Upper lobe of right lung (tissue), 1 donor: ENCODE data around the gene EEF1AKMT3. TPM values are rescaled to one million over a fixed set of nuclear protein-coding genes. Genes with fewer than 3 reads are reported as not detected.

Experiments used
- ATAC-seq: fragments of 200-7000 bp; cut with Tn5 transposase; one replicate; pipeline ENCODE4 v1.9.1; 2020; ENCODE audit warnings: mild to moderate bottlenecking, moderate library complexity
- DNase-seq: peaks from one replicate; pipeline ENCODE4 v3.0.0-alpha.2; 2020
- H3K27ac ChIP-seq: fragments of 200-600 bp; one replicate; pipeline ENCODE4 v1.8.0; 2022
- H3K27me3 ChIP-seq: fragments of 200-600 bp; one replicate; pipeline ENCODE4 v1.8.0; 2022; ENCODE audit warnings: mild to moderate bottlenecking
- H3K36me3 ChIP-seq: fragments of 200-600 bp; one replicate; pipeline ENCODE4 v1.8.0; 2022
- H3K4me1 ChIP-seq: fragments of 200-600 bp; one replicate; pipeline ENCODE4 v1.8.0; 2022
- H3K4me3 ChIP-seq: fragments of 200-600 bp; one replicate; pipeline ENCODE4 v1.8.0; 2022; ENCODE audit warnings: mild to moderate bottlenecking
- H3K9me3 ChIP-seq: fragments of 200-600 bp; one replicate; pipeline ENCODE4 v1.8.0; 2022
- intact Hi-C: fragments of 100-400 bp; cut with DNase I; formaldehyde crosslinking; loops from one replicate; pipeline ENCODE4 v1.11.0; 2022
- long read RNA-seq: library from polyadenylated mRNA; unstranded; transcript quantifications from one replicate; pipeline ENCODE4 v2.0.0, GENCODE V29; 2021
- total RNA-seq: library from RNA; stranded (reverse); fragmentation: NEBNext Ultra II Directional; extraction: Animal tissue kit (Norgen Biotek cat#: 25700); gene quantifications from one replicate; pipeline ENCODE4 v1.2.1, GENCODE V29; 2021
- TF ChIP-seq, protein P1 (sequence below): fragments of 200-600 bp; IDR thresholded peaks from one replicate; pipeline ENCODE4 v1.8.0; 2022; ENCODE audit warnings: antibody characterized with exemption
- donor health status: DM: no; HTN: yes; CAD: no; lungs with severe emphysema.

Gene EEF1AKMT3
- total RNA-seq: 8.0 TPM
- long read RNA-seq, transcript EEF1AKMT3-201 (3 exons, 2,563 nt): major isoform, 8 of 17 reads
- long read RNA-seq, partial matches to known transcripts: 2 of 17 reads
- long read RNA-seq, other reads (novel, unspliced or antisense): 3 of 17 reads

DNA sequence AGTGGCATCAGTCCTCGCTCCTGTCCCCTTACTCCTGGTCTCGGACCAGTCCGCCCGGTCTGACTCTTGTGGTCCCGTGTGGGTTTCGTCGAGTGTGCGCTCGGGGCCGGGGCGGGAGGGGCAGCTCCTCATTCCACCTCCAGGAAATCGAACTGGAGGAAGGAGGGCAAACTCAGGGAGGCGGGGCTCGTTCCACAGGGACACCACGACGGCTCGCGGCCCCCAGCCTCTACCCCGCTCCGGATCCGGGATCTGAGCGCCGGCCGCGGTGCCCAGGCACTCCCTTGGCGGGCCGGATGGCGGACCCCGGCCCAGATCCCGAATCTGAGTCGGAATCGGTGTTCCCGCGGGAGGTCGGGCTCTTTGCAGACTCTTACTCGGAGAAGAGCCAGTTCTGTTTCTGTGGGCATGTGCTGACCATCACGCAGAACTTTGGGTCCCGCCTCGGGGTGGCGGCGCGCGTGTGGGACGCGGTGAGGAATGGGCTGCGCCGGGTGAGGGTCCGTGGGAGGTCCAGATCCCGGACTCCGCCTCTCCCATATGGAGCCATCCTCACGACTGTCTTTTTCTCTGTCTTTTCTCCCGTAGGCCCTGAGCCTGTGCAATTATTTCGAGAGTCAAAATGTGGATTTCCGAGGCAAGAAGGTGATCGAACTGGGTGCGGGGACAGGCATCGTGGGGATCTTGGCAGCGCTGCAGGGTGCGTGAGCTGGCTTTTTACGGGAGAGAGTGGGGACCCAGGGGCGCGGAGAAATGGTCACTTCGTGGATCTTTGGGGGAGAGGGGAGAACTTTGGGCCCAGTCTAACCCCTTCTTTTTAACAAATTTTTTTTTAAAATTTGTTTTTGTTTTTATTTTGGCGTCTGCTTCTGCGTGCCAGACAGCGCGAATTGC is at the start of gene EEF1AKMT3:
Gene EEF1AKMT3, plus strand, starts transcription at position 186 of the 894 bp plus-strand sequence. Its CDS starts 111 bp downstream, at position 297.
- H3K27ac ChIP-seq: peak within 1 kb of the TSS; percentile 92
- no peaks in the 10 kb centered on the region for H3K27me3 ChIP-seq
- H3K36me3 ChIP-seq: peaks cover 24% of the 10 kb centered on the region
- TF ChIP-seq, protein P1, sequence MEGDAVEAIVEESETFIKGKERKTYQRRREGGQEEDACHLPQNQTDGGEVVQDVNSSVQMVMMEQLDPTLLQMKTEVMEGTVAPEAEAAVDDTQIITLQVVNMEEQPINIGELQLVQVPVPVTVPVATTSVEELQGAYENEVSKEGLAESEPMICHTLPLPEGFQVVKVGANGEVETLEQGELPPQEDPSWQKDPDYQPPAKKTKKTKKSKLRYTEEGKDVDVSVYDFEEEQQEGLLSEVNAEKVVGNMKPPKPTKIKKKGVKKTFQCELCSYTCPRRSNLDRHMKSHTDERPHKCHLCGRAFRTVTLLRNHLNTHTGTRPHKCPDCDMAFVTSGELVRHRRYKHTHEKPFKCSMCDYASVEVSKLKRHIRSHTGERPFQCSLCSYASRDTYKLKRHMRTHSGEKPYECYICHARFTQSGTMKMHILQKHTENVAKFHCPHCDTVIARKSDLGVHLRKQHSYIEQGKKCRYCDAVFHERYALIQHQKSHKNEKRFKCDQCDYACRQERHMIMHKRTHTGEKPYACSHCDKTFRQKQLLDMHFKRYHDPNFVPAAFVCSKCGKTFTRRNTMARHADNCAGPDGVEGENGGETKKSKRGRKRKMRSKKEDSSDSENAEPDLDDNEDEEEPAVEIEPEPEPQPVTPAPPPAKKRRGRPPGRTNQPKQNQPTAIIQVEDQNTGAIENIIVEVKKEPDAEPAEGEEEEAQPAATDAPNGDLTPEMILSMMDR: no peak
- intact Hi-C loops: no loop called here
- DNase-seq (peak; percentile 85), ATAC-seq (peak; percentile 67)
- no peaks in the 10 kb centered on the region for H3K9me3 ChIP-seq
- H3K4me3 ChIP-seq: peak within 1 kb of the TSS; percentile 78
- peaks cover 18% of the 10 kb centered on the region for H3K4me1 ChIP-seq

DNA sequence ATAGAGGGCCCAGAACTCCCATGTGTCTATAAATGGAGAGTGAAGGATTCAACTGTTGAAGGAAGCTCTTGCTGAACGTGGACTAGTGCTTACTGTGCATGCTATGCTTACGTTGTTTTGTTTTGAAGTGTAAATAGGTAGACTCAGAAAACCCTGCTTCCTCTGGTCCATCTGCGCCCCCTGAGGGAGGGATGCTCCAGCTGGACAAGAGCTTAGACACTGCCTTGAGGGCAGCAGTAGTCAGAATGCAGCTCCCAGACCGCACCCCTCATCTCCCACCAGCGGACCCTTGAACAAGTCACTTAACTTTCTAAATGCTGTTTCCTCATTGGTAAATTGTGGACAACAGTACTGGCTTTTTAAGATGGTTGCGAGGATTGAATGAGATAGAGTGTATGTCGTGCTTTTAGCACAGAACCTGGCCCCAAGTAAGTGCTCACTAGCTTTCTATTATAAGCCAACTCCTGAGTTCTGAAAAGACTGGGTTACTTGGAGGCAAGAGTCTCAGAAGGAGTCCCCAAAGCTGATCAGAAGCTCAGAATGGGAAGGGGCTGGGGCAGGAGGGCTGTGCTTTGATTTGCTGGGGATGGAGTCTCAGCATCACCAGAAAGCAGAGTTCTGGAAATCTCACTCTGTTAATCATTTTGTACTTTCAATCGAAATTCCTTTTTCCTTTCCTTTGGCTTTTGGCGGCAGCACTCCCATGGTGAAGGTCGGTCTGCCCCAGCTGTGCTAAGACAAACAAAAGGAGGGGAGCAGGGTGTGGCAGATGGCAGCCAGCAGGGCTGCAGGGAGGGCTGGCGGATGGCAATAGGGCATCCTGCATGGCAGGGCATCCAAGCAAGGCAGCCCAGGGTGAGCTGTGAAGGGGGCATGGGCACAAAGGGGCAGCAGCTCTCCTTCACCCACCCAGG is 49.4 kb upstream of the EEF1AKMT3 start:
- DNase-seq: no peak
- intact Hi-C loops: no loop called here

DNA sequence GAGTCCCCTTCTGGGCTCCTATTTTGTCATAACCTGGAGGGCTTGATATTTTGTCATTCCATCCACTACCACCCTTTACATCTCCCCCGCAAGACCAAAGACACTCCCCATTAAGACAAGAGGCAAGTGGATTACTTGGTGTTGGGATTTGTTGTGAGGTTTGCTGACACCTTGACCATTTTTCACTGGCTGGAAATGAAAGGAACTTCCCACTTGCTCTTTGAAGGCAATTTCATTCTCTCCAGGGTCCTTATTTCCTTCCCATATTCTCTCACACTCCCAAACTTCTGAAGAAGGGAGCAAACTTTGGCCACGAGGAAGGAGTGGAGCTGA is 48.8 kb upstream of the EEF1AKMT3 start:
- DNase-seq: no peak
- H3K27ac ChIP-seq: no peak overlapping the region
- TF ChIP-seq, protein P1: no peak
- intact Hi-C loops: no loop called here
- H3K36me3 ChIP-seq: peaks cover 27% of the 10 kb centered on the region
- ATAC-seq: no peak
- no peaks in the 10 kb centered on the region for H3K9me3 ChIP-seq
- no peak overlapping the region for H3K4me3 ChIP-seq
- H3K4me1 ChIP-seq: peaks cover 5% of the 10 kb centered on the region
- H3K27me3 ChIP-seq: no peaks in the 10 kb centered on the region

More for the DNA sequence above, 49.4 kb upstream of the EEF1AKMT3 start:
- Histone ChIP-seq H3K27ac (no peak overlapping the region), H3K36me3 (peaks cover 33% of the 10 kb centered on the region), H3K4me1 (peaks cover 5% of the 10 kb centered on the region), H3K27me3 (no peaks in the 10 kb centered on the region), H3K4me3 (no peak overlapping the region), H3K9me3 (no peaks in the 10 kb centered on the region)
- ATAC-seq: no peak
- TF ChIP-seq, protein P1: no peak

DNA sequence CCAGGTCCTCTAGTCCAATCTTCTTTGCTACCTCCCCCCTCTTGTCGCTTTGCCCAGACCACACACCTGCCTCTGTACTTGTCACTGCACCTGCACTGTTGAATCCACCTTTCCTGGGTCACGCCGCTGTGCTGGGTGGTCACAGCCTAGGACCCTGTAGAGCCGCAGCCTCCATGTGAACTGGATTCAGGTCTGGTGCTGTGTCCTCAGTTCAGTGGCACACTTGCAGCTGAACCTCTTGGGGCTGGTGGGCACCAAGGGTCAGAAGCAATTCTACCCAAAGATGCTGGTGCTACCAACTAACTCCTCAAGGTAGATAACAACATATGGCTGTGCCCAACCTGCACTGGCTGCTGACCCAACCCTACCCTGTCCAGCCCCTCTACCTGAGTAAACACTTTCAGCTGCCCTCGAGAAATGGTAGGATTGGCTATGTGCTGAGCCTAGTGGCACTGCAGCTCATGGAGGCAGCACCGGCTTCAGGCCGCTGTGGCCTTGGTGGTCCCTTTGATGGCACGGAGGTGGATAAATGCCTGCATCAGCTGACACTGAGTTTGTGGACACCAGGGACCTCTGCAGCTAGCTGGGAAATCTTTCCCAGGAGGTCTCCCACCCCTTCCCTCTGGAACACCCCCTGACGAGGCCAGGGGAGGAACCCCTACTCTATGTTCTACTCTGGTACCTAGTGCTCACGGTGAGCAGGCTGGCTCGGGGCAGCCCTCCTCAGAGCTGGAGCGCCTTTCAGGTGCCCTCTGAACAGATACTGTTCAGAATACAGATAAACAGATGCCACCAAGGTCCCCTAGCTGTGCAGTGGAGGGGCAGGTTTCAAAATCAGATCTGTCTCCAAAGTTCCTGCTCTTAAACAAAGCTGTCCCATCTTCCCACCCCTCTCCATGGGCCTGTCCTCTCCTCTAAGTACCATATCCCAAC is 48.1 kb upstream of the EEF1AKMT3 start:
- no peak overlapping the region for H3K27ac ChIP-seq
- ATAC-seq (no peak), DNase-seq (no peak)
- no peaks in the 10 kb centered on the region for H3K27me3 ChIP-seq
- no peak overlapping the region for H3K4me3 ChIP-seq
- H3K36me3 ChIP-seq: peaks cover 20% of the 10 kb centered on the region
- intact Hi-C loops: no loop called here
- H3K4me1 ChIP-seq: peaks cover 5% of the 10 kb centered on the region
- H3K9me3 ChIP-seq: no peaks in the 10 kb centered on the region
- TF ChIP-seq, protein P1: no peak
